Loucy (cell line): ENCODE measurements around the gene PFDN6.

Source experiments
- H2AFZ ChIP-seq: fragments of 200-600 bp; sonication (generic); 2 replicates; pipeline ENCODE4 v1.6.0; 2016; ENCODE audit warnings: antibody characterized with exemption, mild to moderate bottlenecking, low read length, moderate library complexity
- H3F3A ChIP-seq: fragments of 200-600 bp; 2 replicates; pipeline ENCODE4 v1.6.0; 2016; ENCODE audit warnings: antibody characterized with exemption, low read depth, mild to moderate bottlenecking
- H3K27me3 ChIP-seq: fragments of 200-600 bp; sonication (generic); 2 replicates; pipeline ENCODE4 v1.6.1; 2014; ENCODE audit warnings: low read length, mild to moderate bottlenecking; ENCODE audit not compliant: insufficient read depth, poor library complexity, severe bottlenecking
- H3K36me3 ChIP-seq: fragments of 200-600 bp; sonication (generic); 2 replicates; pipeline ENCODE4 v1.6.1; 2016; ENCODE audit warnings: low read length; ENCODE audit not compliant: insufficient read depth
- H3K4me1 ChIP-seq: fragments of 200-600 bp; sonication (generic); 2 replicates; pipeline ENCODE4 v1.5.1; 2014; ENCODE audit warnings: low read length, mild to moderate bottlenecking; ENCODE audit not compliant: insufficient read depth, poor library complexity, severe bottlenecking
- H3K4me2 ChIP-seq: fragments of 200-600 bp; sonication (generic); 2 replicates; pipeline ENCODE4 v1.6.0; 2014; ENCODE audit warnings: antibody characterized with exemption, low read length, low read depth, mild to moderate bottlenecking; ENCODE audit not compliant: poor library complexity, severe bottlenecking
- H3K4me3 ChIP-seq: fragments of 200-600 bp; sonication (generic); 2 replicates; pipeline ENCODE4 v1.5.1; 2014; ENCODE audit warnings: low read length, mild to moderate bottlenecking, mixed read lengths; ENCODE audit not compliant: poor library complexity, severe bottlenecking
- H3K79me2 ChIP-seq: fragments of 200-600 bp; sonication (generic); 2 replicates; pipeline ENCODE4 v1.6.1; 2014; ENCODE audit warnings: low read length; ENCODE audit not compliant: insufficient read depth
- H3K9ac ChIP-seq: fragments of 200-600 bp; sonication (generic); 2 replicates; pipeline ENCODE4 v1.6.0; 2014; ENCODE audit warnings: mild to moderate bottlenecking, low read depth, low read length, moderate library complexity; ENCODE audit not compliant: poor library complexity, severe bottlenecking
- H3K9me2 ChIP-seq: fragments of 200-600 bp; sonication (generic); replicated peaks from 2 replicates; pipeline ENCODE4 v1.6.1; 2016; ENCODE audit warnings: low read depth, low read length, mixed read lengths
- H3K9me3 ChIP-seq: fragments of 200-600 bp; sonication (generic); 2 replicates; pipeline ENCODE4 v1.6.1; 2014; ENCODE audit warnings: mild to moderate bottlenecking, antibody characterized with exemption, low read length, low read depth; ENCODE audit not compliant: insufficient read depth
- H4K20me1 ChIP-seq: fragments of 200-600 bp; sonication (generic); 2 replicates; pipeline ENCODE4 v1.6.0; 2014; ENCODE audit warnings: antibody characterized with exemption, low read length, mild to moderate bottlenecking; ENCODE audit not compliant: insufficient read depth, poor library complexity, severe bottlenecking
- CTCF ChIP-seq: fragments of 200-600 bp; sonication (generic); conservative IDR thresholded peaks from 2 replicates; pipeline ENCODE4 v1.5.1; 2014; ENCODE audit warnings: mild to moderate bottlenecking, antibody characterized with exemption, low read length
- EZH2phosphoT487 ChIP-seq: fragments of 200-600 bp; IDR thresholded peaks from 2 replicates; pipeline ENCODE4 v1.6.1; 2018; ENCODE audit warnings: antibody characterized with exemption, mild to moderate bottlenecking, moderate library complexity, borderline replicate concordance

PFDN6 gene

GRCh38 chr6:33317669-33318425 lies 28.4 kb downstream of the PFDN6 start, which contains the start of gene ZBTB22:
TSS of gene ZBTB22 (minus strand) at chr6:33317744. CDS start at chr6:33316916, 828 bp downstream.
- TF ChIP-seq EZH2phosphoT487 (no peak), CTCF (no peak)
- Histone ChIP-seq H2AFZ (peak within 1 kb of the TSS; percentile 91), H3K79me2 (peaks cover 73% of the 10 kb centered on the region), H3K9me3 (no peaks in the 10 kb centered on the region), H3K4me3 (peak within 1 kb of the TSS; percentile 82), H3K4me2 (peak within 1 kb of the TSS; percentile 95), H3K4me1 (peaks cover 52% of the 10 kb centered on the region), H3K36me3 (peaks cover 23% of the 10 kb centered on the region; the same call in 1 of the 2 replicates), H3F3A (peaks cover 6% of the 10 kb centered on the region; the same call in 1 of the 2 replicates), H4K20me1 (peaks cover 36% of the 10 kb centered on the region), H3K9me2 (no peaks in the 10 kb centered on the region), H3K27me3 (no peaks in the 10 kb centered on the region), H3K9ac (peak within 1 kb of the TSS; percentile 68)

- H3K9me3 ChIP-seq: no peaks in the 10 kb centered on the region
- peak overlapping the region; percentile 82 for H3K4me3 ChIP-seq
- peak overlapping the region; percentile 95 for H3K4me2 ChIP-seq
- TF ChIP-seq EZH2phosphoT487 (no peak), CTCF (no peak)
- H3K9ac ChIP-seq: peak overlapping the region; percentile 68
- H3F3A ChIP-seq: peaks cover 6% of the 10 kb centered on the region; the same call in 1 of the 2 replicates
- peaks cover 66% of the 10 kb centered on the region for H3K79me2 ChIP-seq
- no peaks in the 10 kb centered on the region for H3K27me3 ChIP-seq
- H2AFZ ChIP-seq: 0 out of 2 replicates have a peak overlapping the region, but pooled peaks have one; percentile 20
- no peaks in the 10 kb centered on the region for H3K9me2 ChIP-seq
- peaks cover 30% of the 10 kb centered on the region for H4K20me1 ChIP-seq
- peaks cover 52% of the 10 kb centered on the region for H3K4me1 ChIP-seq
- H3K36me3 ChIP-seq: peaks cover 23% of the 10 kb centered on the region; the same call in 1 of the 2 replicates
Observed at GRCh38 chr6:33318426-33319073, 29.1 kb downstream of the PFDN6 start.

- H2AFZ ChIP-seq: no peak overlapping the region
- peaks cover 6% of the 10 kb centered on the region; the same call in 1 of the 2 replicates for H3F3A ChIP-seq
- H3K4me1 ChIP-seq: peaks cover 52% of the 10 kb centered on the region
- H3K79me2 ChIP-seq: peaks cover 57% of the 10 kb centered on the region
- no peaks in the 10 kb centered on the region for H3K27me3 ChIP-seq
- no peaks in the 10 kb centered on the region for H3K9me2 ChIP-seq
- no peak overlapping the region for H3K4me3 ChIP-seq
- no peaks in the 10 kb centered on the region for H3K9me3 ChIP-seq
- peak overlapping the region; percentile 95 for H3K4me2 ChIP-seq
- no peak for TF ChIP-seq EZH2phosphoT487
- TF ChIP-seq CTCF: no peak
- peaks cover 23% of the 10 kb centered on the region; the same call in 1 of the 2 replicates for H3K36me3 ChIP-seq
- H3K9ac ChIP-seq: peak overlapping the region; percentile 21
- peaks cover 30% of the 10 kb centered on the region for H4K20me1 ChIP-seq
Observed at GRCh38 chr6:33319939-33320314, 30.5 kb downstream of the PFDN6 start.
